ENCODE data around the gene SLC39A8. TPM values are rescaled to one million over a fixed set of nuclear protein-coding genes. Genes with fewer than 3 reads are reported as not detected.

Gene SLC39A8
- total and polyA plus RNA-seq, 9 of the 15 experiments (the other 6 are each of a cell fraction or from before 2014, with no cell fraction given), result 8.2 to 30.3 (median 25.0) TPM

DNA sequence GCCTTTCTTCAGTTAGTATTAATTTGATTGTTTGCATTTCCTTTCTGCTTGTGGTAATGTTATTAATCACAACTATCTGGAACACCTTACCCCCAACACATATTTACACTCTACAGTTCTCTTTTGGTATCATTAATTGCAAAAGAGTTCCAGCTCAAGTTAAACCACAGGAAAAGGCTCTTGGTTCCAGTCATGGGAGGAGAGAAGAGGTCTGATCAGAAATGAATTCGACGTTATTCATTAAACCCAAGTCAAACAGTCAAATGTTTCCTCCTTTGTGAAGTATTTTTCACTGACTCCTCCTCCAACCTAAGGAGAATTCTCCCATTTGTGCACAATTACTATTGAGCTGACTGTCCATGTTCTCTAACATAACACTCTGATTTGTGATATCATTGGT, 91.4 kb downstream of the SLC39A8 start:
- H3K27me3 ChIP-seq (ENCODE audit: control insufficient read depth in 2 of 2, insufficient read depth in 2 of 2, low read length in 2 of 2), result no peaks in the 10 kb centered on the region
- no peaks in the 10 kb centered on the region for H4K20me1 ChIP-seq (replicated peaks; ENCODE audit: control insufficient read depth, insufficient read depth, low read length)
- POLR2A ChIA-PET, result no interaction called here
- no peaks in the 10 kb centered on the region for H3K9me1 ChIP-seq (ENCODE audit: control insufficient read depth, insufficient read depth, low read length)
- intact Hi-C loops (cut with micrococcal nuclease), result loop anchor here (10.0 kb wide), 2 partner anchors 371 to 841 kb away; partner anchors contain the start of gene BDH2
- no peak overlapping the region for H2AFZ ChIP-seq (ENCODE audit: low read depth, low read length)
- H3K4me2 ChIP-seq (ENCODE audit: insufficient read depth, low read length), result no peak overlapping the region
- no peaks in the 10 kb centered on the region for H3K36me3 ChIP-seq (ENCODE audit: control insufficient read depth, insufficient read depth, low read length)
- H3K4me1 ChIP-seq (replicated peaks in 1 of 2; ENCODE audit: control insufficient read depth in 2 of 2, insufficient read depth in 2 of 2, low read length in 2 of 2), result no peaks in the 10 kb centered on the region; a peak in 1 of 5 replicates
- no peak overlapping the region for H3K4me3 ChIP-seq
- no peaks in the 10 kb centered on the region for H3K9me3 ChIP-seq (replicated peaks; ENCODE audit: control insufficient read depth, insufficient read depth, low read depth, low read length)
- no peak for FAIRE-seq
- TF ChIP-seq EP300 (IDR thresholded peaks at IDR 0.05; ENCODE audit: low read length) (no peak), SREBF1 (IDR thresholded peaks at IDR 0.05; ENCODE audit: borderline replicate concordance, low read depth, low read length) (no peak), TAL1 (IDR thresholded peaks at IDR 0.05) (no peak), POLR2B (IDR thresholded peaks at IDR 0.05; ENCODE audit: low read depth, partially characterized antibody) (no peak), KDM1A (IDR thresholded peaks at IDR 0.05) (no peak), ZNF408 (CRISPR knock-in tag; IDR thresholded peaks at IDR 0.05; ENCODE audit: low read depth) (no peak), ZZZ3 (IDR thresholded peaks at IDR 0.05) (no peak), FIP1L1 (IDR thresholded peaks at IDR 0.05; ENCODE audit: low read depth, low read length, poor library complexity, severe bottlenecking) (no peak), ZNF165 (CRISPR knock-in tag; IDR thresholded peaks at IDR 0.05; ENCODE audit: borderline replicate concordance) (no peak), POLR2G (IDR thresholded peaks at IDR 0.05; ENCODE audit: low read depth, low read length) (no peak), EWSR1 (IDR thresholded peaks at IDR 0.05; ENCODE audit: borderline replicate concordance, low read depth, partially characterized antibody) (no peak), HOXB6 (CRISPR knock-in tag; IDR thresholded peaks at IDR 0.05; ENCODE audit: borderline replicate concordance) (no peak), ZFP30 (CRISPR knock-in tag; IDR thresholded peaks at IDR 0.05; ENCODE audit: borderline replicate concordance) (no peak), RBBP5 (IDR thresholded peaks at IDR 0.05; ENCODE audit: borderline replicate concordance, insufficient read depth, low read length, poor library complexity, severe bottlenecking) (no peak), RBM39 (optimal IDR thresholded peaks at IDR 0.05; ENCODE audit: low read depth, low read length) (no peak), EHMT2 (IDR thresholded peaks at IDR 0.05) (no peak)
- TF ChIP-seq, protein P1, sequence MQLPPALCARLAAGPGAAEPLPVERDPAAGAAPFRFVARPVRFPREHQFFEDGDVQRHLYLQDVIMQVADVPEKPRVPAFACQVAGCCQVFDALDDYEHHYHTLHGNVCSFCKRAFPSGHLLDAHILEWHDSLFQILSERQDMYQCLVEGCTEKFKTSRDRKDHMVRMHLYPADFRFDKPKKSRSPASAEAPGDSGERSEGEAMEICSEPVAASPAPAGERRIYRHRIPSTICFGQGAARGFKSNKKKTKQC (CRISPR knock-in tag; IDR thresholded peaks at IDR 0.05), result no peak
- BruUV-seq (replicated peaks), result no TSS peak
- no peak for DNase-seq (ENCODE audit: extremely low read depth in 1 of 4, low spot score in 3 of 4)
- WGBS (ENCODE audit: insufficient coverage, low coverage, missing lambda C conversion rate), result 0% methylated on average over 2 of the region's 2 CpGs
- H3K79me2 ChIP-seq (ENCODE audit: control insufficient read depth, insufficient read depth, low read length), result no peaks in the 10 kb centered on the region
- in situ Hi-C loops (cut with MboI), result no loop called here
- H3K27ac ChIP-seq (ENCODE audit: extremely low read depth, low read depth, low read length), result no peak overlapping the region
- no peak for ATAC-seq
- CTCF ChIA-PET (ENCODE audit: low intra/inter-chr PET ratio), result no interaction called here
- H3K9ac ChIP-seq (ENCODE audit: insufficient read depth in 1 of 2, low read depth in 2 of 2, low read length in 2 of 2), result no peak overlapping the region
